Mucosa of descending colon (tissue), 3 donors: Measurements from ENCODE around the gene RBM25. TPM values are rescaled to one million over a fixed set of nuclear protein-coding genes. Genes with fewer than 3 reads are reported as not detected.

ENCODE experiments used
- ATAC-seq: fragments of 200-7000 bp; cut with Tn5 transposase; one replicate; pipeline ENCODE4 v1.9.1; 2020; ENCODE audit warnings: mild to moderate bottlenecking, moderate library complexity
- DNase-seq, 3 donors: peaks; one replicate each; pipeline ENCODE4 v3.0.0-alpha.2; 2020
- H3K36me3 ChIP-seq: fragments of 200-600 bp; one replicate; pipeline ENCODE4 v1.8.0; 2021; ENCODE audit warnings: low read depth, mild to moderate bottlenecking
- H3K4me1 ChIP-seq: fragments of 200-600 bp; one replicate; pipeline ENCODE4 v1.8.0; 2021; ENCODE audit warnings: low read depth, mild to moderate bottlenecking
- H3K4me3 ChIP-seq: fragments of 200-600 bp; one replicate; pipeline ENCODE4 v1.8.0; 2021; ENCODE audit warnings: mild to moderate bottlenecking
- H3K9me3 ChIP-seq: fragments of 200-600 bp; one replicate; pipeline ENCODE4 v1.8.0; 2021; ENCODE audit warnings: mild to moderate bottlenecking
- intact Hi-C, 2 donors: fragments of 100-400 bp; cut with DNase I in 1 of 2; cut with micrococcal nuclease in 1 of 2; formaldehyde crosslinking; loops; one replicate each; pipeline versions ENCODE4 v1.11.0 to v1.11.1; 2022; cut with DNase I, micrococcal nuclease
- total RNA-seq, 3 donors: library from RNA; stranded (reverse); fragmentation: NEBNext Ultra II Directional in 2 of 3; extraction: Animal tissue kit (Norgen Biotek cat#: 25700) in 2 of 3; gene quantifications; one replicate each; pipeline versions ENCODE4 v1.2.1 to v1.2.4, GENCODE V29; 2021 to 2023
- TF ChIP-seq, protein P1 (sequence below): fragments of 200-600 bp; IDR thresholded peaks from one replicate; pipeline ENCODE4 v1.8.0; 2022; ENCODE audit warnings: antibody characterized with exemption, mild to moderate bottlenecking
- donor health status: DM: no; HTN: no; CAD: no; lungs with moderate emphysema.
- donor health status: DM: no; HTN: no; CAD: no.
- donor health status: DM: no; HTN: yes; CAD: no.

RBM25 gene
- total RNA-seq, 3 donors from 2014 or later = 66.0 to 68.7 (median 66.2) TPM

GRCh38 chr14:73172500-73172899 is 114.2 kb downstream of the RBM25 start:
- DNase-seq = no peak
- no peak for ATAC-seq
- no peak overlapping the region for H3K4me3 ChIP-seq
- H3K36me3 ChIP-seq = peaks cover 37% of the 10 kb centered on the region
- no peaks in the 10 kb centered on the region for H3K4me1 ChIP-seq
- TF ChIP-seq, protein P1, sequence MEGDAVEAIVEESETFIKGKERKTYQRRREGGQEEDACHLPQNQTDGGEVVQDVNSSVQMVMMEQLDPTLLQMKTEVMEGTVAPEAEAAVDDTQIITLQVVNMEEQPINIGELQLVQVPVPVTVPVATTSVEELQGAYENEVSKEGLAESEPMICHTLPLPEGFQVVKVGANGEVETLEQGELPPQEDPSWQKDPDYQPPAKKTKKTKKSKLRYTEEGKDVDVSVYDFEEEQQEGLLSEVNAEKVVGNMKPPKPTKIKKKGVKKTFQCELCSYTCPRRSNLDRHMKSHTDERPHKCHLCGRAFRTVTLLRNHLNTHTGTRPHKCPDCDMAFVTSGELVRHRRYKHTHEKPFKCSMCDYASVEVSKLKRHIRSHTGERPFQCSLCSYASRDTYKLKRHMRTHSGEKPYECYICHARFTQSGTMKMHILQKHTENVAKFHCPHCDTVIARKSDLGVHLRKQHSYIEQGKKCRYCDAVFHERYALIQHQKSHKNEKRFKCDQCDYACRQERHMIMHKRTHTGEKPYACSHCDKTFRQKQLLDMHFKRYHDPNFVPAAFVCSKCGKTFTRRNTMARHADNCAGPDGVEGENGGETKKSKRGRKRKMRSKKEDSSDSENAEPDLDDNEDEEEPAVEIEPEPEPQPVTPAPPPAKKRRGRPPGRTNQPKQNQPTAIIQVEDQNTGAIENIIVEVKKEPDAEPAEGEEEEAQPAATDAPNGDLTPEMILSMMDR = no peak
- H3K9me3 ChIP-seq = no peaks in the 10 kb centered on the region
- intact Hi-C loops = loop anchor here in 1 of 2 donors (10.0 kb wide), 1 partner anchor 302 kb away; no protein-coding TSS in a partner anchor

- Histone ChIP-seq H3K4me3 (no peak overlapping the region), H3K36me3 (peaks cover 37% of the 10 kb centered on the region), H3K9me3 (no peaks in the 10 kb centered on the region), H3K4me1 (no peaks in the 10 kb centered on the region)
- TF ChIP-seq, protein P1 = no peak
- intact Hi-C loops = loop anchor here in 1 of 2 donors (10.0 kb wide), 1 partner anchor 302 kb away; no protein-coding TSS in a partner anchor
- no peak for ATAC-seq
- no peak for DNase-seq
Measured at GRCh38 chr14:73173092-73173735, 114.9 kb downstream of the RBM25 start.

Other genes starting within 250 kb of the RBM25 start
- gene DPF3, start 164.4 kb upstream of the RBM25 start, total RNA-seq = 10 to 100 TPM in 2 of 3 donors, 1 to 10 TPM in 1; 9.3 to 21.9 (median 10.9) TPM
- 10 to 100 TPM; 13.9 to 27.0 (median 15.7) TPM for gene DCAF4, start 132.1 kb upstream of the RBM25 start, total RNA-seq
- 10 to 100 TPM; 15.5 to 26.0 (median 19.9) TPM for gene ZFYVE1, start 31.4 kb upstream of the RBM25 start, total RNA-seq
- 100 to 1,000 TPM in 1 of 3 donors, 10 to 100 TPM in 2; 93.8 to 147 (median 100.0) TPM for gene PSEN1, start 78.0 kb downstream of the RBM25 start, total RNA-seq
- gene PAPLN, start 179.0 kb downstream of the RBM25 start, total RNA-seq = 10 to 100 TPM in 1 of 3 donors, 1 to 10 TPM in 2; 4.9 to 22.5 (median 5.6) TPM